ENCODE data around the gene SBNO2. TPM values are rescaled to one million over a fixed set of nuclear protein-coding genes. Genes with fewer than 3 reads are reported as not detected.
A peak's percentile ranks its signal among the peaks of the same experiment; 100 is the strongest.

SBNO2 gene
- total and polyA plus RNA-seq, 2 experiments from 2014 or later = 6.9 to 35.4 TPM

DNA sequence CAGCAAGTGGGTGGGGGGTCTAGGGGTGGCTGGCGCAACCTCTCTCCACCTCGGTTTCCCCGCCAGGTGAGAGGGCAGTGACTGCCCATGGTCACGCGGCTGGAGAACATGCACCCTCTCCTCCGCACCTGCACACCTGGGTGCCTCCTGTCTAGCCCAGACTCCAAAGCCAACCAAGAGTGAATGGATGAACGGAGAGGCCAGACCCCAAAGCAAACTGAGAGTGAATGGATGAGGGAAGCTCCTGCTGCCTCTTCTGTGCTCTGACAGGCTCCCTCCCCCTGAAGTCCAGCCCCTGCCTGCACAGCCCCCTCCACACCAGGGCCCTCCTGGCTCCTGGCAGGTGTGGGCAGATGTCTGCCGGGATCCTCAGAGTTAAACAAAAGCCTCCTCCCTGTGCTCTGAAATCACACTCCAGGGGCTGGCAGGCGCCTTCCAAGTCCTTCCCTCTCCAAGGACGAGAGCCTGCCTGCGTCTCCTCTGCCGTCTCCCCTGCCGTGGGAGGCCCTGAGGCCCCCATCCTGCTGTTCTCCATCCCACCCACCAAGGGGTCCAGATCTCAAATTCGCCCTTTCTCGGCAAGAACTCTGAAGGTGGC, 2.2 kb downstream of the SBNO2 start:
- Histone ChIP-seq H3K27me3 (ENCODE audit: insufficient read depth) (no peaks in the 10 kb centered on the region), H3K9me2 (ENCODE audit: insufficient read depth) (no peaks in the 10 kb centered on the region), H3K36me3 (ENCODE audit: insufficient read depth) (no peaks in the 10 kb centered on the region), H3K27ac (ENCODE audit: low read depth) (0 out of 2 replicates have a peak overlapping the region, but pooled peaks have one; percentile 76), H3K4me2 (peak overlapping the region; percentile 93; the same call in 1 of the 2 replicates), H3K4me1 (ENCODE audit: insufficient read depth) (no peaks in the 10 kb centered on the region; the same call in 1 of the 2 replicates), H3K79me2 (replicated peaks; ENCODE audit: insufficient read depth) (peaks cover 58% of the 10 kb centered on the region), H2AFZ (no peak overlapping the region), H3K4me3 (peak overlapping the region; percentile 96; the same call in 1 of the 2 replicates), H4K20me1 (replicated peaks; ENCODE audit: insufficient read depth) (peaks cover 5% of the 10 kb centered on the region; the same call in 1 of the 2 replicates), H3F3A (replicated peaks; ENCODE audit: low read depth) (peaks cover 25% of the 10 kb centered on the region; the same call in 1 of the 2 replicates)
- no peak for DNase-seq (ENCODE audit: low spot score)
- Mint-ChIP-seq H3K36me3 (ENCODE audit: low read depth) (peaks cover 8% of the 10 kb centered on the region; the same call in 1 of the 3 replicates), H3K4me1 (peaks cover 25% of the 10 kb centered on the region), H3K9me3 (no peaks in the 10 kb centered on the region; the same call in 2 of the 3 replicates), H3K4me3 (peak overlapping the region; percentile 93), H3K27ac (0 out of 2 replicates have a peak overlapping the region, but pooled peaks have one; percentile 36), H3K27me3 (ENCODE audit: insufficient read depth, low read depth, poor library complexity) (peaks cover 21% of the 10 kb centered on the region)
- TF ChIP-seq, protein P1, sequence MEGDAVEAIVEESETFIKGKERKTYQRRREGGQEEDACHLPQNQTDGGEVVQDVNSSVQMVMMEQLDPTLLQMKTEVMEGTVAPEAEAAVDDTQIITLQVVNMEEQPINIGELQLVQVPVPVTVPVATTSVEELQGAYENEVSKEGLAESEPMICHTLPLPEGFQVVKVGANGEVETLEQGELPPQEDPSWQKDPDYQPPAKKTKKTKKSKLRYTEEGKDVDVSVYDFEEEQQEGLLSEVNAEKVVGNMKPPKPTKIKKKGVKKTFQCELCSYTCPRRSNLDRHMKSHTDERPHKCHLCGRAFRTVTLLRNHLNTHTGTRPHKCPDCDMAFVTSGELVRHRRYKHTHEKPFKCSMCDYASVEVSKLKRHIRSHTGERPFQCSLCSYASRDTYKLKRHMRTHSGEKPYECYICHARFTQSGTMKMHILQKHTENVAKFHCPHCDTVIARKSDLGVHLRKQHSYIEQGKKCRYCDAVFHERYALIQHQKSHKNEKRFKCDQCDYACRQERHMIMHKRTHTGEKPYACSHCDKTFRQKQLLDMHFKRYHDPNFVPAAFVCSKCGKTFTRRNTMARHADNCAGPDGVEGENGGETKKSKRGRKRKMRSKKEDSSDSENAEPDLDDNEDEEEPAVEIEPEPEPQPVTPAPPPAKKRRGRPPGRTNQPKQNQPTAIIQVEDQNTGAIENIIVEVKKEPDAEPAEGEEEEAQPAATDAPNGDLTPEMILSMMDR (conservative IDR thresholded peaks at IDR 0.05; ENCODE audit: low read depth in 2 of 2) = no peak
- TF ChIP-seq EZH2 (IDR thresholded peaks at IDR 0.05; ENCODE audit: low read depth, unreplicated experiment) (no peak), POLR2AphosphoS5 (IDR thresholded peaks at IDR 0.05; ENCODE audit: low read depth) (no peak), CREB1 (CRISPR knock-in tag; IDR thresholded peaks at IDR 0.05; ENCODE audit: low read depth) (no peak), ZNF114 (CRISPR knock-in tag; IDR thresholded peaks at IDR 0.05) (no peak), ZNF331 (CRISPR knock-in tag; IDR thresholded peaks at IDR 0.05; ENCODE audit: low read depth) (no peak), EZH2phosphoT487 (IDR thresholded peaks at IDR 0.05; ENCODE audit: unreplicated experiment) (no peak), JUNB (IDR thresholded peaks at IDR 0.05; ENCODE audit: unreplicated experiment) (no peak), STAT1 (IDR thresholded peaks at IDR 0.05; ENCODE audit: unreplicated experiment) (no peak), NANOG (IDR thresholded peaks at IDR 0.05; ENCODE audit: borderline replicate concordance) (no peak)
- TF ChIP-seq, protein P2, sequence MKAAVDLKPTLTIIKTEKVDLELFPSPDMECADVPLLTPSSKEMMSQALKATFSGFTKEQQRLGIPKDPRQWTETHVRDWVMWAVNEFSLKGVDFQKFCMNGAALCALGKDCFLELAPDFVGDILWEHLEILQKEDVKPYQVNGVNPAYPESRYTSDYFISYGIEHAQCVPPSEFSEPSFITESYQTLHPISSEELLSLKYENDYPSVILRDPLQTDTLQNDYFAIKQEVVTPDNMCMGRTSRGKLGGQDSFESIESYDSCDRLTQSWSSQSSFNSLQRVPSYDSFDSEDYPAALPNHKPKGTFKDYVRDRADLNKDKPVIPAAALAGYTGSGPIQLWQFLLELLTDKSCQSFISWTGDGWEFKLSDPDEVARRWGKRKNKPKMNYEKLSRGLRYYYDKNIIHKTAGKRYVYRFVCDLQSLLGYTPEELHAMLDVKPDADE (IDR thresholded peaks at IDR 0.05) = no peak
- TF ChIP-seq, protein P3, sequence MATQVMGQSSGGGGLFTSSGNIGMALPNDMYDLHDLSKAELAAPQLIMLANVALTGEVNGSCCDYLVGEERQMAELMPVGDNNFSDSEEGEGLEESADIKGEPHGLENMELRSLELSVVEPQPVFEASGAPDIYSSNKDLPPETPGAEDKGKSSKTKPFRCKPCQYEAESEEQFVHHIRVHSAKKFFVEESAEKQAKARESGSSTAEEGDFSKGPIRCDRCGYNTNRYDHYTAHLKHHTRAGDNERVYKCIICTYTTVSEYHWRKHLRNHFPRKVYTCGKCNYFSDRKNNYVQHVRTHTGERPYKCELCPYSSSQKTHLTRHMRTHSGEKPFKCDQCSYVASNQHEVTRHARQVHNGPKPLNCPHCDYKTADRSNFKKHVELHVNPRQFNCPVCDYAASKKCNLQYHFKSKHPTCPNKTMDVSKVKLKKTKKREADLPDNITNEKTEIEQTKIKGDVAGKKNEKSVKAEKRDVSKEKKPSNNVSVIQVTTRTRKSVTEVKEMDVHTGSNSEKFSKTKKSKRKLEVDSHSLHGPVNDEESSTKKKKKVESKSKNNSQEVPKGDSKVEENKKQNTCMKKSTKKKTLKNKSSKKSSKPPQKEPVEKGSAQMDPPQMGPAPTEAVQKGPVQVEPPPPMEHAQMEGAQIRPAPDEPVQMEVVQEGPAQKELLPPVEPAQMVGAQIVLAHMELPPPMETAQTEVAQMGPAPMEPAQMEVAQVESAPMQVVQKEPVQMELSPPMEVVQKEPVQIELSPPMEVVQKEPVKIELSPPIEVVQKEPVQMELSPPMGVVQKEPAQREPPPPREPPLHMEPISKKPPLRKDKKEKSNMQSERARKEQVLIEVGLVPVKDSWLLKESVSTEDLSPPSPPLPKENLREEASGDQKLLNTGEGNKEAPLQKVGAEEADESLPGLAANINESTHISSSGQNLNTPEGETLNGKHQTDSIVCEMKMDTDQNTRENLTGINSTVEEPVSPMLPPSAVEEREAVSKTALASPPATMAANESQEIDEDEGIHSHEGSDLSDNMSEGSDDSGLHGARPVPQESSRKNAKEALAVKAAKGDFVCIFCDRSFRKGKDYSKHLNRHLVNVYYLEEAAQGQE (IDR thresholded peaks at IDR 0.05; ENCODE audit: unreplicated experiment) = no peak
- TF ChIP-seq, protein P4, sequence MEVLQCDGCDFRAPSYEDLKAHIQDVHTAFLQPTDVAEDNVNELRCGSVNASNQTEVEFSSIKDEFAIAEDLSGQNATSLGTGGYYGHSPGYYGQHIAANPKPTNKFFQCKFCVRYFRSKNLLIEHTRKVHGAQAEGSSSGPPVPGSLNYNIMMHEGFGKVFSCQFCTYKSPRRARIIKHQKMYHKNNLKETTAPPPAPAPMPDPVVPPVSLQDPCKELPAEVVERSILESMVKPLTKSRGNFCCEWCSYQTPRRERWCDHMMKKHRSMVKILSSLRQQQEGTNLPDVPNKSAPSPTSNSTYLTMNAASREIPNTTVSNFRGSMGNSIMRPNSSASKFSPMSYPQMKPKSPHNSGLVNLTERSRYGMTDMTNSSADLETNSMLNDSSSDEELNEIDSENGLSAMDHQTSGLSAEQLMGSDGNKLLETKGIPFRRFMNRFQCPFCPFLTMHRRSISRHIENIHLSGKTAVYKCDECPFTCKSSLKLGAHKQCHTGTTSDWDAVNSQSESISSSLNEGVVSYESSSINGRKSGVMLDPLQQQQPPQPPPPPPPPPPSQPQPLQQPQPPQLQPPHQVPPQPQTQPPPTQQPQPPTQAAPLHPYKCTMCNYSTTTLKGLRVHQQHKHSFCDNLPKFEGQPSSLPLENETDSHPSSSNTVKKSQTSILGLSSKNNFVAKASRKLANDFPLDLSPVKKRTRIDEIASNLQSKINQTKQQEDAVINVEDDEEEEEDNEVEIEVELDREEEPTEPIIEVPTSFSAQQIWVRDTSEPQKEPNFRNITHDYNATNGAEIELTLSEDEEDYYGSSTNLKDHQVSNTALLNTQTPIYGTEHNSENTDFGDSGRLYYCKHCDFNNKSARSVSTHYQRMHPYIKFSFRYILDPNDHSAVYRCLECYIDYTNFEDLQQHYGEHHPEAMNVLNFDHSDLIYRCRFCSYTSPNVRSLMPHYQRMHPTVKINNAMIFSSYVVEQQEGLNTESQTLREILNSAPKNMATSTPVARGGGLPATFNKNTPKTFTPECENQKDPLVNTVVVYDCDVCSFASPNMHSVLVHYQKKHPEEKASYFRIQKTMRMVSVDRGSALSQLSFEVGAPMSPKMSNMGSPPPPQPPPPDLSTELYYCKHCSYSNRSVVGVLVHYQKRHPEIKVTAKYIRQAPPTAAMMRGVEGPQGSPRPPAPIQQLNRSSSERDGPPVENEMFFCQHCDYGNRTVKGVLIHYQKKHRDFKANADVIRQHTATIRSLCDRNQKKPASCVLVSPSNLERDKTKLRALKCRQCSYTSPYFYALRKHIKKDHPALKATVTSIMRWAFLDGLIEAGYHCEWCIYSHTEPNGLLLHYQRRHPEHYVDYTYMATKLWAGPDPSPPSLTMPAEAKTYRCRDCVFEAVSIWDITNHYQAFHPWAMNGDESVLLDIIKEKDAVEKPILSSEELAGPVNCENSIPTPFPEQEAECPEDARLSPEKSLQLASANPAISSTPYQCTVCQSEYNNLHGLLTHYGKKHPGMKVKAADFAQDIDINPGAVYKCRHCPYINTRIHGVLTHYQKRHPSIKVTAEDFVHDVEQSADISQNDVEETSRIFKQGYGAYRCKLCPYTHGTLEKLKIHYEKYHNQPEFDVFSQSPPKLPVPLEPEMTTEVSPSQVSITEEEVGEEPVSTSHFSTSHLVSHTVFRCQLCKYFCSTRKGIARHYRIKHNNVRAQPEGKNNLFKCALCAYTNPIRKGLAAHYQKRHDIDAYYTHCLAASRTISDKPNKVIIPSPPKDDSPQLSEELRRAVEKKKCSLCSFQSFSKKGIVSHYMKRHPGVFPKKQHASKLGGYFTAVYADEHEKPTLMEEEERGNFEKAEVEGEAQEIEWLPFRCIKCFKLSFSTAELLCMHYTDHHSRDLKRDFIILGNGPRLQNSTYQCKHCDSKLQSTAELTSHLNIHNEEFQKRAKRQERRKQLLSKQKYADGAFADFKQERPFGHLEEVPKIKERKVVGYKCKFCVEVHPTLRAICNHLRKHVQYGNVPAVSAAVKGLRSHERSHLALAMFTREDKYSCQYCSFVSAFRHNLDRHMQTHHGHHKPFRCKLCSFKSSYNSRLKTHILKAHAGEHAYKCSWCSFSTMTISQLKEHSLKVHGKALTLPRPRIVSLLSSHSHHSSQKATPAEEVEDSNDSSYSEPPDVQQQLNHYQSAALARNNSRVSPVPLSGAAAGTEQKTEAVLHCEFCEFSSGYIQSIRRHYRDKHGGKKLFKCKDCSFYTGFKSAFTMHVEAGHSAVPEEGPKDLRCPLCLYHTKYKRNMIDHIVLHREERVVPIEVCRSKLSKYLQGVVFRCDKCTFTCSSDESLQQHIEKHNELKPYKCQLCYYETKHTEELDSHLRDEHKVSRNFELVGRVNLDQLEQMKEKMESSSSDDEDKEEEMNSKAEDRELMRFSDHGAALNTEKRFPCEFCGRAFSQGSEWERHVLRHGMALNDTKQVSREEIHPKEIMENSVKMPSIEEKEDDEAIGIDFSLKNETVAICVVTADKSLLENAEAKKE (CRISPR knock-in tag; IDR thresholded peaks at IDR 0.05) = no peak
- ATAC-seq = peak; percentile 7

All from GM23338 (cell line).